Endodermal cell (in vitro differentiated cells): Measurements from ENCODE around the gene MRTFB. TPM values are rescaled to one million over a fixed set of nuclear protein-coding genes. Genes with fewer than 3 reads are reported as not detected.

Experiments used
- DNase-seq: peaks from one replicate; pipeline ENCODE4 v3.0.0-alpha.2; 2017
- H3K27ac ChIP-seq: 2 replicates; pipeline ENCODE4 v1.5.1; 2013; ENCODE audit warnings: mild to moderate bottlenecking, low read depth, low read length, moderate library complexity
- H3K27me3 ChIP-seq: 2 replicates; pipeline ENCODE4 v1.6.1; 2013; ENCODE audit warnings: mild to moderate bottlenecking, low read length, moderate library complexity; ENCODE audit not compliant: insufficient read depth, control insufficient read depth, poor library complexity, severe bottlenecking
- H3K36me3 ChIP-seq: 2 replicates; pipeline ENCODE4 v1.7.0; 2013; ENCODE audit warnings: mild to moderate bottlenecking, low read length, moderate library complexity; ENCODE audit not compliant: control insufficient read depth, insufficient read depth
- H3K4me1 ChIP-seq: one replicate; pipeline ENCODE4 v1.7.0; 2013; ENCODE audit warnings: low read length; ENCODE audit not compliant: control insufficient read depth, insufficient read depth
- H3K4me3 ChIP-seq: 2 replicates; pipeline ENCODE4 v1.5.1; 2013; ENCODE audit warnings: mild to moderate bottlenecking, low read length, moderate library complexity
- H3K9ac ChIP-seq: 2 replicates; pipeline ENCODE4 v1.6.1; 2013; ENCODE audit warnings: mild to moderate bottlenecking, low read length, moderate library complexity; ENCODE audit not compliant: poor library complexity, severe bottlenecking; ENCODE audit errors: extremely low read depth
- H3K9me3 ChIP-seq: 2 replicates; pipeline ENCODE4 v1.6.1; 2013; ENCODE audit warnings: mild to moderate bottlenecking, low read length, moderate library complexity; ENCODE audit not compliant: control insufficient read depth
- H3K27ac Mint-ChIP-seq: 2 replicates; pipeline ENCODE4 v1.8.0; 2020; ENCODE audit warnings: mixed read lengths
- H3K27me3 Mint-ChIP-seq: 2 replicates; pipeline ENCODE4 v1.8.0; 2021; ENCODE audit warnings: mild to moderate bottlenecking, mixed read lengths; ENCODE audit not compliant: insufficient read depth
- H3K36me3 Mint-ChIP-seq: 2 replicates; pipeline ENCODE4 v1.8.0; 2020; ENCODE audit warnings: low read depth, mixed read lengths
- H3K4me1 Mint-ChIP-seq: 2 replicates; pipeline ENCODE4 v1.8.0; 2020; ENCODE audit warnings: mixed read lengths
- H3K4me3 Mint-ChIP-seq: 2 replicates; pipeline ENCODE4 v1.8.0; 2020; ENCODE audit warnings: mild to moderate bottlenecking, moderate library complexity, mixed read lengths
- H3K9me3 Mint-ChIP-seq: 2 replicates; pipeline ENCODE4 v1.8.0; 2020; ENCODE audit warnings: mild to moderate bottlenecking, mixed read lengths
- WGBS, 2 experiments: methylation state at CpG; one replicate each; pipeline versions ENCODE4 v1.1.5 to v1.1.7; 2013; ENCODE audit warnings: missing lambda C conversion rate in 2 of 2, mixed read lengths in 1 of 2; ENCODE audit not compliant: insufficient coverage in 1 of 2, insufficient read length in 1 of 2; 5-methylcytosine and 5-hydroxymethylcytosine counted together
- total RNA-seq, 2 donors: library from RNA; stranded (reverse); fragmentation: NEBNext Ultra II Directional in 1 of 2; extraction: Animal tissue kit (Norgen Biotek cat#: 25700) in 1 of 2; gene quantifications; 2 replicates in 1 of 2; 3 replicates in 1 of 2; pipeline ENCODE4 v1.2.1, GENCODE V29; 2021
- TF ChIP-seq, protein P1 (sequence below): fragments of 200-600 bp; sonication (generic); conservative IDR thresholded peaks from 2 replicates; pipeline ENCODE4 v1.5.0; 2021; ENCODE audit warnings: antibody characterized with exemption, mild to moderate bottlenecking

MRTFB gene
- total RNA-seq, 2 donors from 2014 or later = 49.4 to 58.6 TPM

- peak overlapping the region; percentile 82 for H3K4me3 Mint-ChIP-seq
- H3K9ac ChIP-seq = peak overlapping the region; percentile 87
These were observed 1.2 kb downstream of the MRTFB start for GRCh38 chr16:14072360-14072759.

GRCh38 chr16:14074544-14074943 lies 3.4 kb downstream of the MRTFB start:
- no peak overlapping the region for H3K4me3 ChIP-seq
- Mint-ChIP-seq H3K36me3 (peaks cover 14% of the 10 kb centered on the region), H3K9me3 (no peaks in the 10 kb centered on the region), H3K4me1 (peaks cover 27% of the 10 kb centered on the region), H3K27me3 (no peaks in the 10 kb centered on the region), H3K27ac (no peak overlapping the region), H3K4me3 (no peak overlapping the region)
- no peaks in the 10 kb centered on the region for H3K27me3 ChIP-seq
- TF ChIP-seq, protein P1, sequence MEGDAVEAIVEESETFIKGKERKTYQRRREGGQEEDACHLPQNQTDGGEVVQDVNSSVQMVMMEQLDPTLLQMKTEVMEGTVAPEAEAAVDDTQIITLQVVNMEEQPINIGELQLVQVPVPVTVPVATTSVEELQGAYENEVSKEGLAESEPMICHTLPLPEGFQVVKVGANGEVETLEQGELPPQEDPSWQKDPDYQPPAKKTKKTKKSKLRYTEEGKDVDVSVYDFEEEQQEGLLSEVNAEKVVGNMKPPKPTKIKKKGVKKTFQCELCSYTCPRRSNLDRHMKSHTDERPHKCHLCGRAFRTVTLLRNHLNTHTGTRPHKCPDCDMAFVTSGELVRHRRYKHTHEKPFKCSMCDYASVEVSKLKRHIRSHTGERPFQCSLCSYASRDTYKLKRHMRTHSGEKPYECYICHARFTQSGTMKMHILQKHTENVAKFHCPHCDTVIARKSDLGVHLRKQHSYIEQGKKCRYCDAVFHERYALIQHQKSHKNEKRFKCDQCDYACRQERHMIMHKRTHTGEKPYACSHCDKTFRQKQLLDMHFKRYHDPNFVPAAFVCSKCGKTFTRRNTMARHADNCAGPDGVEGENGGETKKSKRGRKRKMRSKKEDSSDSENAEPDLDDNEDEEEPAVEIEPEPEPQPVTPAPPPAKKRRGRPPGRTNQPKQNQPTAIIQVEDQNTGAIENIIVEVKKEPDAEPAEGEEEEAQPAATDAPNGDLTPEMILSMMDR = no peak
- peaks cover 5% of the 10 kb centered on the region for H3K4me1 ChIP-seq
- H3K9ac ChIP-seq = no peak overlapping the region
- peaks cover 16% of the 10 kb centered on the region for H3K36me3 ChIP-seq
- no peak overlapping the region for H3K27ac ChIP-seq
- H3K9me3 ChIP-seq = no peaks in the 10 kb centered on the region
- 93 to 97% methylated on average over 1 of the region's 1 CpG for WGBS, 2 experiments
- no peak for DNase-seq

More at GRCh38 chr16:14072360-14072759, 1.2 kb downstream of the MRTFB start:
- no peak for DNase-seq
- Histone ChIP-seq H3K4me3 (peak overlapping the region; percentile 87), H3K9me3 (no peaks in the 10 kb centered on the region), H3K4me1 (peaks cover 5% of the 10 kb centered on the region), H3K36me3 (peaks cover 7% of the 10 kb centered on the region), H3K27me3 (no peaks in the 10 kb centered on the region), H3K27ac (no peak overlapping the region)
- peaks cover under 1% of the 10 kb centered on the region for H3K36me3 Mint-ChIP-seq
- WGBS, 2 experiments = 98% methylated on average over 5 to 6 of the region's 6 CpGs
- peaks cover 22% of the 10 kb centered on the region for H3K4me1 Mint-ChIP-seq
- TF ChIP-seq, protein P1 = no peak
- H3K9me3 Mint-ChIP-seq = no peaks in the 10 kb centered on the region
- H3K27me3 Mint-ChIP-seq = no peaks in the 10 kb centered on the region
- H3K27ac Mint-ChIP-seq = peak overlapping the region; percentile 90

DNA sequence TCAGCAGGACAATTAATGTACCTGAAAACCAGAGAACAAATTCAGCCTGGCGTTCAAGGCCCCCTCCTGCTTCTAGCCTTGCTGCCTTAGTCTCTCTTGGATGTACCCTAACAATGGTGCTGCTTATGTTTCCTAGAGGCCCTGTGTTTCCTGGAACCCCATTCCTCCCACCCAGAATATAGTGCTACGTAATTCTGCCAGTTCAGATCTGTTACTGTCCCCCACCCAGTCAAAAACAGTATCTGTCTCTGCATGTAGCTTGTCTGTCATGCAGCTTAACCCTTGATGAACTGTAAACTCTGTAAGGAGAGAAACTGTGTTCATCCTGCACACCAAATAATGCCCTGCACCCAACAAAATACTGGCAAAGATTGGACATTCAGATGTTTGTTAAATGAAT lies 6.8 kb downstream of the MRTFB start:
- no peak overlapping the region for H3K27ac Mint-ChIP-seq
- Histone ChIP-seq H3K4me3 (no peak overlapping the region), H3K9me3 (no peaks in the 10 kb centered on the region), H3K4me1 (no peaks in the 10 kb centered on the region), H3K9ac (no peak overlapping the region), H3K27me3 (no peaks in the 10 kb centered on the region), H3K36me3 (peaks cover 42% of the 10 kb centered on the region), H3K27ac (no peak overlapping the region)
- H3K36me3 Mint-ChIP-seq = peaks cover 36% of the 10 kb centered on the region
- no peak overlapping the region for H3K4me3 Mint-ChIP-seq
- H3K9me3 Mint-ChIP-seq = no peaks in the 10 kb centered on the region
- TF ChIP-seq, protein P1 = no peak
- H3K27me3 Mint-ChIP-seq = no peaks in the 10 kb centered on the region
- 90 to 91% methylated on average over 2 of the region's 2 CpGs for WGBS, 2 experiments
- no peak for DNase-seq
- peaks cover 9% of the 10 kb centered on the region for H3K4me1 Mint-ChIP-seq
